HEK293T (cell line): ENCODE measurements around the gene CD4.

Experiments used
- CTCF ChIA-PET: fragments of 350-600 bp; formaldehyde crosslinking; extraction: SDS; loops from one replicate; lab custom pipeline; 2021; ENCODE audit warnings: antibody characterized with exemption, inconsistent platforms; lab: Yijun Ruan, JAX
- POLR2A ChIA-PET: fragments of 350-600 bp; formaldehyde crosslinking; extraction: SDS; loops from one replicate; lab custom pipeline; 2020; ENCODE audit warnings: antibody characterized with exemption, inconsistent platforms; lab: Yijun Ruan, JAX
- DNase-seq: peaks from one replicate; pipeline ENCODE4 v3.0.0; 2012; ENCODE audit warnings: mixed read lengths; ENCODE audit errors: extremely low spot score
- ARNT ChIP-seq: fragments of 450-650 bp; IDR thresholded peaks from 2 replicates; pipeline ENCODE4 v1.6.1; 2017; ENCODE audit warnings: mild to moderate bottlenecking
- BHLHE40 ChIP-seq: fragments of 450-650 bp; IDR thresholded peaks from 2 replicates; pipeline ENCODE4 v1.6.1; 2016; ENCODE audit warnings: mild to moderate bottlenecking, moderate library complexity, borderline replicate concordance
- CTBP1 ChIP-seq: fragments of 450-650 bp; IDR thresholded peaks from 2 replicates; pipeline ENCODE4 v1.6.1; 2016; ENCODE audit warnings: borderline replicate concordance
- ELF4 ChIP-seq: fragments of 450-650 bp; IDR thresholded peaks from 2 replicates; pipeline ENCODE4 v1.6.1; 2017; ENCODE audit warnings: antibody characterized with exemption
- FOXA1 ChIP-seq: fragments of 450-650 bp; IDR thresholded peaks from 2 replicates; pipeline ENCODE4 v1.6.1; 2016; ENCODE audit warnings: mild to moderate bottlenecking
- FOXK2 ChIP-seq: fragments of 450-650 bp; IDR thresholded peaks from 2 replicates; pipeline ENCODE4 v1.6.1; 2016; ENCODE audit warnings: mild to moderate bottlenecking
- FOXM1 ChIP-seq: fragments of 450-650 bp; IDR thresholded peaks from 2 replicates; pipeline ENCODE4 v1.6.1; 2017; ENCODE audit warnings: mild to moderate bottlenecking, borderline replicate concordance
- HDGF ChIP-seq: fragments of 450-650 bp; IDR thresholded peaks from 2 replicates; pipeline ENCODE4 v1.6.1; 2017; ENCODE audit warnings: antibody characterized with exemption, borderline replicate concordance
- L3MBTL2 ChIP-seq: fragments of 450-650 bp; conservative IDR thresholded peaks from 2 replicates; pipeline ENCODE4 v1.6.1; 2016; ENCODE audit warnings: mild to moderate bottlenecking
- LEF1 ChIP-seq: fragments of 450-650 bp; IDR thresholded peaks from 2 replicates; pipeline ENCODE4 v1.6.1; 2017; ENCODE audit warnings: mild to moderate bottlenecking, borderline replicate concordance
- NFRKB ChIP-seq: fragments of 450-650 bp; IDR thresholded peaks from 2 replicates; pipeline ENCODE4 v1.6.1; 2016; ENCODE audit warnings: mild to moderate bottlenecking, moderate library complexity
- SP1 ChIP-seq: fragments of 450-650 bp; IDR thresholded peaks from 2 replicates; pipeline ENCODE4 v1.6.1; 2017
- SUZ12 ChIP-seq: fragments of 450-650 bp; IDR thresholded peaks from 2 replicates; pipeline ENCODE4 v1.6.1; 2016; ENCODE audit warnings: mild to moderate bottlenecking
- TARDBP ChIP-seq: fragments of 450-650 bp; IDR thresholded peaks from 2 replicates; pipeline ENCODE4 v1.6.1; 2016
- ZNF384 ChIP-seq: fragments of 450-650 bp; IDR thresholded peaks from 2 replicates; pipeline ENCODE4 v1.6.1; 2016
- TF ChIP-seq, protein P1 (sequence below): fragments of 450-650 bp; IDR thresholded peaks from 2 replicates; pipeline ENCODE4 v1.6.1; 2016

CD4 gene

DNA sequence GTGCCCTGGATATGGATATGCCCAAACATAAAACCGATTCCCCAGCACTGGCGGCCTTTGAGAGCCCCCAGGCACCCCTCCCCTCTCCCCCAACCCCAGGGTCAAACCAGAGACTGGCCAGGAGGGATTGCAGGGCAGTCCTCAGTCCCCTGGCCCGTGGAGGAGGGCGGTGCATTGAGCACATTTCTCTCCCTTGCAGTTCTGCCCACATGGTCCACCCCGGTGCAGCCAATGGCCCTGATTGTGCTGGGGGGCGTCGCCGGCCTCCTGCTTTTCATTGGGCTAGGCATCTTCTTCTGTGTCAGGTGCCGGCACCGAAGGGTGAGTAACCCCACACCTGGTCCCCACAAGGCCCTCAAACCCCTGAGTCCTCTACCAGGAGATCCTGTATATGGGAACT, 28.9 kb downstream of the CD4 start:
- CTCF ChIA-PET, result no interaction called here

DNA sequence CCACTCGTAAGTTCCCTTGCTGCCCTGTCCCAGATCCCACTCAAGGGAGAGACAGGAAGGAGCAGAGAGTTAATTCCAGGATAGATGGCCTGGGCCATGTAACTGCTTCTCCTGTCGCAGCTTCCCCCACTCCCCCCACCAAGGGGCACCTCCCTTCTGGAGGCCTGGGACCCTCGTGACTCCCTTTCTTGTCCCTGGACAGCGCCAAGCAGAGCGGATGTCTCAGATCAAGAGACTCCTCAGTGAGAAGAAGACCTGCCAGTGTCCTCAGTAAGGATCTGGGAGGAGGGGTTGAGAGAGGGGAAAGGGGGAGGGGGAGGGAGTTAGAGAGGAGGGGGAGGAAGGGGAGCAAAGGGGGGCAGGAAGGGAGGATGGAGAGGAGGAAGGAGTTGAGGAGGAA, 29.3 kb downstream of the CD4 start:
- DNase-seq, result no peak
- TF ChIP-seq ARNT (no peak), NFRKB (no peak), TARDBP (no peak), FOXK2 (no peak), BHLHE40 (no peak), SUZ12 (no peak), CTBP1 (no peak), ZNF384 (no peak), HDGF (no peak), FOXA1 (no peak), L3MBTL2 (no peak), FOXM1 (no peak), ELF4 (no peak)
- TF ChIP-seq, protein P1, sequence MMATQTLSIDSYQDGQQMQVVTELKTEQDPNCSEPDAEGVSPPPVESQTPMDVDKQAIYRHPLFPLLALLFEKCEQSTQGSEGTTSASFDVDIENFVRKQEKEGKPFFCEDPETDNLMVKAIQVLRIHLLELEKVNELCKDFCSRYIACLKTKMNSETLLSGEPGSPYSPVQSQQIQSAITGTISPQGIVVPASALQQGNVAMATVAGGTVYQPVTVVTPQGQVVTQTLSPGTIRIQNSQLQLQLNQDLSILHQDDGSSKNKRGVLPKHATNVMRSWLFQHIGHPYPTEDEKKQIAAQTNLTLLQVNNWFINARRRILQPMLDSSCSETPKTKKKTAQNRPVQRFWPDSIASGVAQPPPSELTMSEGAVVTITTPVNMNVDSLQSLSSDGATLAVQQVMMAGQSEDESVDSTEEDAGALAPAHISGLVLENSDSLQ, result no peak
- CTCF ChIA-PET, result no interaction called here
- POLR2A ChIA-PET, result interaction anchor here (1.0 kb wide), 1 partner anchor 95 kb away, joined by 3 read pairs; the partner anchor contains the start of gene COPS7A

More for the DNA sequence above, 28.9 kb downstream of the CD4 start:
- no peak for DNase-seq
- TF ChIP-seq L3MBTL2, result no peak
- TF ChIP-seq BHLHE40, result no peak
- no peak for TF ChIP-seq LEF1
- no peak for TF ChIP-seq FOXK2
- no peak for TF ChIP-seq NFRKB
- TF ChIP-seq TARDBP, result no peak
- no peak for TF ChIP-seq HDGF
- no peak for TF ChIP-seq FOXM1
- TF ChIP-seq SUZ12, result no peak
- TF ChIP-seq ARNT, result no peak
- TF ChIP-seq CTBP1, result no peak
- TF ChIP-seq SP1, result no peak
- TF ChIP-seq, protein P1, result no peak
- POLR2A ChIA-PET, result interaction anchor here (1.0 kb wide), 1 partner anchor 95 kb away, joined by 3 read pairs; the partner anchor contains the start of gene COPS7A

DNA sequence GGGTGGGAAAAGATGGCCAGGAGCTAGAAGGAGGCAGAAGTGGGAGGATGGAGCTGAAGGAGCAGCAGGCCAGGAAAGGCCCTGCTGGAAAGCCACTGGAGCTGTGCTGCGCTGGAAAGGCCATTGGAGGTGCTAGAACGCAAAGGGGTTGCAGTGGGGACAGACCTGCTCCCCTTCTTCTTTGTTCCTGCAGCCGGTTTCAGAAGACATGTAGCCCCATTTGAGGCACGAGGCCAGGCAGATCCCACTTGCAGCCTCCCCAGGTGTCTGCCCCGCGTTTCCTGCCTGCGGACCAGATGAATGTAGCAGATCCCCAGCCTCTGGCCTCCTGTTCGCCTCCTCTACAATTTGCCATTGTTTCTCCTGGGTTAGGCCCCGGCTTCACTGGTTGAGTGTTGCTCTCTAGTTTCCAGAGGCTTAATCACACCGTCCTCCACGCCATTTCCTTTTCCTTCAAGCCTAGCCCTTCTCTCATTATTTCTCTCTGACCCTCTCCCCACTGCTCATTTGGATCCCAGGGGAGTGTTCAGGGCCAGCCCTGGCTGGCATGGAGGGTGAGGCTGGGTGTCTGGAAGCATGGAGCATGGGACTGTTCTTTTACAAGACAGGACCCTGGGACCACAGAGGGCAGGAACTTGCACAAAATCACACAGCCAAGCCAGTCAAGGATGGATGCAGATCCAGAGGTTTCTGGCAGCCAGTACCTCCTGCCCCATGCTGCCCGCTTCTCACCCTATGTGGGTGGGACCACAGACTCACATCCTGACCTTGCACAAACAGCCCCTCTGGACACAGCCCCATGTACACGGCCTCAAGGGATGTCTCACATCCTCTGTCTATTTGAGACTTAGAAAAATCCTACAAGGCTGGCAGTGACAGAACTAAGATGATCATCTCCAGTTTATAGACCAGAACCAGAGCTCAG, 30.0 kb downstream of the CD4 start:
- POLR2A ChIA-PET, result interaction anchor here (2.7 kb wide), 1 partner anchor 130 kb away, joined by 9 read pairs; the partner anchor contains the start of gene ZNF384
- CTCF ChIA-PET, result no interaction called here
- TF ChIP-seq LEF1, result no peak
- TF ChIP-seq NFRKB, result no peak
- TF ChIP-seq ARNT, result no peak
- no peak for TF ChIP-seq L3MBTL2
- no peak for TF ChIP-seq FOXM1
- no peak for TF ChIP-seq FOXA1
- no peak for TF ChIP-seq FOXK2
- no peak for TF ChIP-seq SP1
- TF ChIP-seq BHLHE40, result no peak
- TF ChIP-seq TARDBP, result no peak
- no peak for TF ChIP-seq ELF4
- TF ChIP-seq ZNF384, result no peak
- no peak for TF ChIP-seq CTBP1
- TF ChIP-seq HDGF, result no peak
- TF ChIP-seq, protein P1, result no peak
- TF ChIP-seq SUZ12, result no peak
- no peak for DNase-seq

DNA sequence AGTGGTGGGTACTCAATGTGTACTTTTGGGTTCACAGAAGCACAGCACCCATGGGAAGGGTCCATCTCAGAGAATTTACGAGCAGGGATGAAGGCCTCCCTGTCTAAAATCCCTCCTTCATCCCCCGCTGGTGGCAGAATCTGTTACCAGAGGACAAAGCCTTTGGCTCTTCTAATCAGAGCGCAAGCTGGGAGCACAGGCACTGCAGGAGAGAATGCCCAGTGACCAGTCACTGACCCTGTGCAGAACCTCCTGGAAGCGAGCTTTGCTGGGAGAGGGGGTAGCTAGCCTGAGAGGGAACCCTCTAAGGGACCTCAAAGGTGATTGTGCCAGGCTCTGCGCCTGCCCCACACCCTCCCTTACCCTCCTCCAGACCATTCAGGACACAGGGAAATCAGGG, 30.8 kb downstream of the CD4 start:
- DNase-seq, result no peak
- TF ChIP-seq, protein P1, result no peak
- TF ChIP-seq ARNT (no peak), TARDBP (no peak)
- ChIA-PET POLR2A (interaction anchor here (1.8 to 5.7 kb wide), 3 partner anchors 52 to 131 kb away, joined by 9 to 46 read pairs (median 9); partner anchors contain the start of genes COPS7A, PTMS and ZNF384), CTCF (interaction anchor here (1.0 kb wide), 1 partner anchor 67 kb away, joined by 3 read pairs; the partner anchor contains the start of gene MLF2)
